B cell (primary cell): ENCODE data around the gene RRAS2. TPM values are rescaled to one million over a fixed set of nuclear protein-coding genes. Genes with fewer than 3 reads are reported as not detected.
A peak's percentile ranks its signal among the peaks of the same experiment; 100 is the strongest.

ENCODE experiments used
- ATAC-seq: fragments of 200-7000 bp; cut with Tn5 transposase; one replicate; pipeline ENCODE4 v1.10.0; 2021; ENCODE audit warnings: low read depth, mild to moderate bottlenecking, moderate number of reproducible peaks, moderate library complexity
- CTCF ChIA-PET: fragments of 350-600 bp; sonication (Branson Sonifier 250); formaldehyde crosslinking; loops from one replicate; lab custom pipeline; 2021; ENCODE audit warnings: antibody characterized with exemption, inconsistent platforms; lab: Charles Lee
- POLR2A ChIA-PET: fragments of 350-600 bp; sonication (Branson Sonifier 250); formaldehyde crosslinking; loops from one replicate; lab custom pipeline; 2021; ENCODE audit warnings: antibody characterized with exemption; lab: Charles Lee
- DNase-seq: peaks from one replicate; pipeline ENCODE4 v3.0.0; 2013
- H2AFZ ChIP-seq: 2 replicates; pipeline ENCODE4 v1.6.1; 2012; ENCODE audit warnings: mild to moderate bottlenecking, low read depth, low read length; ENCODE audit not compliant: insufficient read depth, poor library complexity, severe bottlenecking
- H3K27ac ChIP-seq, 2 donors: 1 replicate in 1 of 2; 2 replicates in 1 of 2; pipeline ENCODE4 v1.5.1; 2012 to 2013; ENCODE audit warnings: low read length in 2 of 2, mild to moderate bottlenecking in 2 of 2, moderate library complexity in 1 of 2
- H3K27me3 ChIP-seq, 4 experiments: fragments of 200-600 bp in 1 of 4; sonication (generic) in 1 of 4; replicated peaks in 1 of 4; 1 replicate in 2 of 4; 2 replicates in 2 of 4; pipeline versions ENCODE4 v1.6.1 to v1.7.0; 2013 to 2016; ENCODE audit warnings: low read length in 3 of 4, mild to moderate bottlenecking in 2 of 4, mixed read lengths in 1 of 4, moderate library complexity in 1 of 4; ENCODE audit not compliant: insufficient read depth in 4 of 4, control insufficient read depth in 3 of 4; ENCODE audit errors: control extremely low read depth in 1 of 4
- H3K36me3 ChIP-seq, 2 experiments: replicated peaks in 1 of 2; 1 replicate in 1 of 2; 2 replicates in 1 of 2; pipeline versions ENCODE4 v1.6.1 to v1.7.1; 2013; ENCODE audit warnings: low read length in 1 of 2; ENCODE audit not compliant: insufficient read depth in 2 of 2, control insufficient read depth in 1 of 2; ENCODE audit errors: control extremely low read depth in 1 of 2, extremely low read depth in 1 of 2
- H3K4me1 ChIP-seq, 2 donors: fragments of 200-600 bp in 1 of 2; sonication (generic) in 1 of 2; 1 replicate in 1 of 2; 2 replicates in 1 of 2; pipeline versions ENCODE4 v1.5.1 to v1.6.1; 2013 to 2017; ENCODE audit warnings: low read length in 2 of 2; ENCODE audit not compliant: control insufficient read depth in 2 of 2, insufficient read depth in 2 of 2
- H3K4me2 ChIP-seq: replicated peaks from 2 replicates; pipeline ENCODE3; 2012; ENCODE audit warnings: mild to moderate bottlenecking, low read depth, low read length; ENCODE audit not compliant: poor library complexity, severe bottlenecking
- H3K4me3 ChIP-seq, 5 experiments: fragments of 200-600 bp in 1 of 5; sonication (generic) in 1 of 5; 1 replicate in 3 of 5; 2 replicates in 2 of 5; pipeline versions ENCODE4 v1.5.1 to v1.7.0; 2011 to 2016; ENCODE audit warnings: low read length in 4 of 5, mild to moderate bottlenecking in 4 of 5, low read depth in 2 of 5, control low read depth in 1 of 5, moderate library complexity in 1 of 5; ENCODE audit not compliant: insufficient read depth in 1 of 5; ENCODE audit errors: control extremely low read depth in 1 of 5, extremely low read depth in 1 of 5
- H3K79me2 ChIP-seq: fragments of 200-600 bp; sonication (generic); one replicate; pipeline ENCODE4 v1.6.0; 2016; ENCODE audit warnings: low read length; ENCODE audit not compliant: control insufficient read depth, insufficient read depth
- H3K9ac ChIP-seq: fragments of 200-600 bp; sonication (generic); 2 replicates; pipeline ENCODE4 v1.6.1; 2017; ENCODE audit warnings: mild to moderate bottlenecking, low read length, moderate library complexity
- H3K9me3 ChIP-seq, 3 donors: one replicate each; pipeline versions ENCODE4 v1.6.1 to v1.7.1; 2013; ENCODE audit warnings: low read length in 2 of 3; ENCODE audit not compliant: control insufficient read depth in 2 of 3, insufficient read depth in 1 of 3; ENCODE audit errors: control extremely low read depth in 1 of 3
- H4K20me1 ChIP-seq: 2 replicates; pipeline ENCODE4 v1.6.0; 2012; ENCODE audit warnings: mild to moderate bottlenecking, low read length; ENCODE audit not compliant: insufficient read depth, control insufficient read depth, poor library complexity, severe bottlenecking
- H3K27ac Mint-ChIP-seq: one replicate; pipeline ENCODE4 v1.8.0; 2021; ENCODE audit warnings: mixed read lengths
- H3K27me3 Mint-ChIP-seq: one replicate; pipeline ENCODE4 v1.8.0; 2021; ENCODE audit warnings: mixed read lengths
- H3K4me1 Mint-ChIP-seq: one replicate; pipeline ENCODE4 v1.8.0; 2021; ENCODE audit warnings: mixed read lengths
- H3K4me3 Mint-ChIP-seq: one replicate; pipeline ENCODE4 v1.8.0; 2021; ENCODE audit warnings: mixed read lengths
- H3K9me3 Mint-ChIP-seq: one replicate; pipeline ENCODE4 v1.8.0; 2022; ENCODE audit warnings: mixed read lengths; ENCODE audit not compliant: insufficient read depth
- EZH2 ChIP-seq: IDR thresholded peaks from 2 replicates; pipeline ENCODE4 v1.6.1; 2012; ENCODE audit warnings: borderline replicate concordance, low read depth, mild to moderate bottlenecking, moderate library complexity, low read length; ENCODE audit not compliant: insufficient read depth, poor library complexity, severe bottlenecking
- WGBS: methylation state at CpG from one replicate; pipeline ENCODE4 v1.1.5; 2013; ENCODE audit warnings: missing lambda C conversion rate; ENCODE audit not compliant: insufficient coverage; 5-methylcytosine and 5-hydroxymethylcytosine counted together
- intact Hi-C: fragments of 100-400 bp; cut with micrococcal nuclease; formaldehyde crosslinking; loops from one replicate; pipeline ENCODE4 v1.10.0; 2022
- polyA plus RNA-seq: library from polyadenylated mRNA; depleted of rRNA; stranded (reverse); fragments of >200 nt; gene quantifications from 2 replicates; pipeline ENCODE4 v1.2.3, GENCODE V29; 2012
- total RNA-seq, 2 donors: library from RNA; stranded (reverse); fragments of 120-200 nt in 1 of 2; gene quantifications; 1 replicate in 1 of 2; 2 replicates in 1 of 2; pipeline versions ENCODE4 v1.2.3 to v1.2.4, GENCODE V29; 2013 to 2022
- TF ChIP-seq, protein P1 (sequence below): fragments of 200-600 bp; IDR thresholded peaks from one replicate; pipeline ENCODE4 v1.8.0; 2022; ENCODE audit warnings: antibody characterized with exemption, mild to moderate bottlenecking

RRAS2 gene
- total and polyA plus RNA-seq, 2 donors (not counting 1 experiment from before 2014, with no cell fraction given) = 31.8 to 72.4 TPM

DNA sequence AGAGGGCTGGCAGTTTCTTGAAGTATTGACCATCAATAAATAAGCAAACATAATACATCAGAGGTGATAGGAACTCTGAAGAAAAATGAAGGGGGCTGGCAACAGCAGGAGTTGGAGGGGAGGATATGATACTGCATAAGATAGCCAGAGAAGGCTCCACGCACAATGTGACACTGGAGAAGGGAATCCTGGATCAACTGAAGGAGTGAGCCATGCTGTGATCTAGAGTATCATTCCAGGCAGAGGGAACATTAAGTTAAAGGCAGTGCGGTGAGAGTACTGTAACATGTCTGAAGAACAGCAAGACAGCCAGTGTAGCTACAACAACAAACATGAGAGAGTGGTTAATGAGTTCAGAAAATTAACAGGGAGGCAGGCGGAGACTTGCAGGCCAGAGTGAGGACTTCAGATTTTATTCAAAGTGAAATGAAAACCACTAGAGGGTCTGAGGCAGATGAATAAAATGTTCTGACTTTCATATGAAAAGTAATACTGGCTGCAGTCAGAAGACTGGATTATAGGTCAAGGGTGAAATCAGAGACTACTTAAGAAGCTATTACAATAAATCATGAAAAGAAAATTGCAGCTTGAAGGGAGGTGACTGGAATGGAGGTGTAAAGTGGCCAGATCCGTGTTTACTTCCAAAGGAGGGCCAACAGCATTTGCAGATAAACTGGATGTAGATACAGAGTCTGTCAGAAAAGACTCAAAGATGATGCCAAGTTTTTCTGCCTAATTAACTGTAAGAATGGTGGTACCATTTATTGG lies 49.4 kb downstream of the RRAS2 start:
- no peaks in the 10 kb centered on the region for H3K27me3 ChIP-seq
- H3K4me1 ChIP-seq = peaks cover 82 to 87% of the 10 kb centered on the region in 2 donors
- peak overlapping the region; percentile 47 for H3K4me2 ChIP-seq
- peaks cover 95% of the 10 kb centered on the region for H3K79me2 ChIP-seq
- Mint-ChIP-seq H3K27me3 (no peaks in the 10 kb centered on the region), H3K9me3 (no peaks in the 10 kb centered on the region), H3K27ac (no peak overlapping the region), H3K4me1 (peaks cover 40% of the 10 kb centered on the region), H3K4me3 (no peak overlapping the region)
- no peak for ATAC-seq
- intact Hi-C loops = loop anchor here (2.0 to 10.0 kb wide), 4 partner anchors 17 to 598 kb away; no protein-coding TSS in a partner anchor
- no peak overlapping the region for H3K9ac ChIP-seq
- no peaks in the 10 kb centered on the region for H3K36me3 ChIP-seq
- H3K4me3 ChIP-seq = peak overlapping the region in 1 of 5 experiments; percentile 8
- ChIA-PET POLR2A (no interaction called here), CTCF (interaction anchor here (0.5 to 12.4 kb wide), 10 partner anchors 9 to 145 kb away, joined by 3 to 474 read pairs (median 8); no protein-coding TSS in a partner anchor)
- H3K9me3 ChIP-seq = no peaks in the 10 kb centered on the region
- peaks cover 38% of the 10 kb centered on the region for H4K20me1 ChIP-seq
- 95% methylated on average over 4 of the region's 4 CpGs for WGBS
- TF ChIP-seq, protein P1, sequence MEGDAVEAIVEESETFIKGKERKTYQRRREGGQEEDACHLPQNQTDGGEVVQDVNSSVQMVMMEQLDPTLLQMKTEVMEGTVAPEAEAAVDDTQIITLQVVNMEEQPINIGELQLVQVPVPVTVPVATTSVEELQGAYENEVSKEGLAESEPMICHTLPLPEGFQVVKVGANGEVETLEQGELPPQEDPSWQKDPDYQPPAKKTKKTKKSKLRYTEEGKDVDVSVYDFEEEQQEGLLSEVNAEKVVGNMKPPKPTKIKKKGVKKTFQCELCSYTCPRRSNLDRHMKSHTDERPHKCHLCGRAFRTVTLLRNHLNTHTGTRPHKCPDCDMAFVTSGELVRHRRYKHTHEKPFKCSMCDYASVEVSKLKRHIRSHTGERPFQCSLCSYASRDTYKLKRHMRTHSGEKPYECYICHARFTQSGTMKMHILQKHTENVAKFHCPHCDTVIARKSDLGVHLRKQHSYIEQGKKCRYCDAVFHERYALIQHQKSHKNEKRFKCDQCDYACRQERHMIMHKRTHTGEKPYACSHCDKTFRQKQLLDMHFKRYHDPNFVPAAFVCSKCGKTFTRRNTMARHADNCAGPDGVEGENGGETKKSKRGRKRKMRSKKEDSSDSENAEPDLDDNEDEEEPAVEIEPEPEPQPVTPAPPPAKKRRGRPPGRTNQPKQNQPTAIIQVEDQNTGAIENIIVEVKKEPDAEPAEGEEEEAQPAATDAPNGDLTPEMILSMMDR = no peak
- TF ChIP-seq EZH2 = no peak
- no peak overlapping the region for H2AFZ ChIP-seq
- peak overlapping the region; percentile 64 to 97 for H3K27ac ChIP-seq
- no peak for DNase-seq

DNA sequence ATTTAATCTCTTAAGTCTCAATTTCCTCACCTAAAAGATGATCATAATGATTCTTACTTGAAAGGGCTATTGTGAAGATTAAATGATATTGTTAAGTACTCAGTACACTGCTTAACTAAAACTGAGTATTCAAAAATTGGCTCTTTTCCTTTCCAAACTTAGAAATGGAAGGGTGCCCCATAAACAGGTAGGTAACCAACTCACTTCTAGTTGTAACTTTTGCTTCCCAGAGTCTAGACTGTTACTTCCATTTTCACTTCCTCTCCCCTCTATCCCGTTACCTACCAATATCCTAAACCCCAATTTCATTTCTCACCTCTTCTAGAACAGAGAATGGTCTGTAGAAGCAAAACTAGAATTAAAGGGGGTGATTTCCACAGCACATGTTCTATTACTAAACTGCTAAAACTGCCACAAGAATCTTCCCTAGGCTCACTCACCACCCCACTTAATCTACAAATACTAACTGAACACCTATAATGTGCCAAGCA lies 50.0 kb downstream of the RRAS2 start:
- H3K9me3 Mint-ChIP-seq = no peaks in the 10 kb centered on the region
- Histone ChIP-seq H3K4me2 (peak overlapping the region; percentile 47), H2AFZ (no peak overlapping the region), H3K36me3 (no peaks in the 10 kb centered on the region), H3K4me1 (peaks cover 83 to 90% of the 10 kb centered on the region in 2 donors), H3K9ac (no peak overlapping the region), H3K79me2 (peaks cover 98% of the 10 kb centered on the region), H3K4me3 (peak overlapping the region in 1 of 5 experiments; percentile 8), H3K27me3 (no peaks in the 10 kb centered on the region), H3K9me3 (no peaks in the 10 kb centered on the region), H4K20me1 (peaks cover 45% of the 10 kb centered on the region), H3K27ac (peak overlapping the region; percentile 64 to 97)
- no peak for TF ChIP-seq EZH2
- TF ChIP-seq, protein P1 = no peak
- ATAC-seq = peak; percentile 9
- H3K27me3 Mint-ChIP-seq = no peaks in the 10 kb centered on the region
- H3K27ac Mint-ChIP-seq = no peak overlapping the region
- H3K4me3 Mint-ChIP-seq = no peak overlapping the region
- H3K4me1 Mint-ChIP-seq = peaks cover 40% of the 10 kb centered on the region
- ChIA-PET POLR2A (no interaction called here), CTCF (interaction anchor here (0.5 to 12.4 kb wide), 18 partner anchors 8 to 145 kb away, joined by 3 to 474 read pairs (median 5); no protein-coding TSS in a partner anchor)
- peak; percentile 57 for DNase-seq
- intact Hi-C loops = loop anchor here (2.0 kb wide), 1 partner anchor 18 kb away; no protein-coding TSS in a partner anchor
- WGBS = no CpG with 5 or more reads among the region's 1 CpG
